Measurements from ENCODE around the gene PRKCE.

PRKCE gene

GRCh38 chr2:45651415-45652089 lies at the start of gene PRKCE:
Gene PRKCE (plus strand): TSS chr2:45651675.
- no peak for DNase-seq (ENCODE audit: low read depth)
- peak within 1 kb of the TSS; percentile 80 for H3K4me3 ChIP-seq (ENCODE audit: low read depth, low read length)

GRCh38 chr2:45602624-45603023 lies 48.9 kb upstream of the PRKCE start:
- DNase-seq (ENCODE audit: low read depth): no peak
- no peak overlapping the region for H3K4me3 ChIP-seq (ENCODE audit: low read depth, low read length)

DNA sequence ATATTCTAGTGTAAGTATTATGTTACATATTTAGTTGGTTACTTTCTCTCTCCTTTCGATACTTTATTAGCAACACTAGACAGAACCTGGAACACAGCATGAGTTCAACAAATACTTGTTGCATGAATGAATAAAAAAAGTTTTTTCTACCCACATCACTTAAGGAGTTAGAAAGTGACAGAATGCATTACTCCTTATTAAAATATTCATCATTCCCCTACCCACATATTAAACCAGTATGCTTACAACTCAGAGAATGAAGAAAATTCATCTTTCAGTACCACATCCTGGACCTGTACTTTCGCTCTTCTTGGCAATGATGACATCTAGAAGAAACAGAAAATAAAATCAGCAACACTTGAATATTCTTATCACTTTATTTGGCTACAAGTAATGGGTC lies 46.4 kb upstream of the PRKCE start:
- H3K4me3 ChIP-seq (ENCODE audit: low read depth, low read length): no peak overlapping the region
- no peak for DNase-seq (ENCODE audit: low read depth)

GRCh38 chr2:45606796-45607195 lies 44.7 kb upstream of the PRKCE start:
- no peak for DNase-seq (ENCODE audit: low read depth)
- H3K4me3 ChIP-seq (ENCODE audit: low read depth, low read length): no peak overlapping the region

DNA sequence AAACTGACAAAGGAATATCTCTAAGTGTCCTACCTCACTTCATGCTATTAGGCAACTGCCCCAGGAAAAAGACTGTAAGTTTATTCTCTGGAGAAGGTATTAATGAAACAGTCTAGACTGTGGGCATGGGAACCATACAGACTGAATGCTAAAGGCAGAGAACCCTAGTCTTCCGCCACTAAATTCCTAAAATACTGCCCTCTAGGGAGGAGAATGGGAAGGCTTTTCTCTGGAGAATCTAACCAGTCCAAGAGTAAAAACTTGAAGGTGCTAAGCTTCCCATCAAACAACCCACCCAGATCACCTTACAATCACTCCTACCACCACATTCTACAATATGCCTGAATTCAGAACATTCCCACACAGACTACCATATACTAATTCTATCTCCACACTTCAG lies 43.8 kb upstream of the PRKCE start:
- DNase-seq (ENCODE audit: low read depth): no peak
- no peak overlapping the region for H3K4me3 ChIP-seq (ENCODE audit: low read depth, low read length)

DNA sequence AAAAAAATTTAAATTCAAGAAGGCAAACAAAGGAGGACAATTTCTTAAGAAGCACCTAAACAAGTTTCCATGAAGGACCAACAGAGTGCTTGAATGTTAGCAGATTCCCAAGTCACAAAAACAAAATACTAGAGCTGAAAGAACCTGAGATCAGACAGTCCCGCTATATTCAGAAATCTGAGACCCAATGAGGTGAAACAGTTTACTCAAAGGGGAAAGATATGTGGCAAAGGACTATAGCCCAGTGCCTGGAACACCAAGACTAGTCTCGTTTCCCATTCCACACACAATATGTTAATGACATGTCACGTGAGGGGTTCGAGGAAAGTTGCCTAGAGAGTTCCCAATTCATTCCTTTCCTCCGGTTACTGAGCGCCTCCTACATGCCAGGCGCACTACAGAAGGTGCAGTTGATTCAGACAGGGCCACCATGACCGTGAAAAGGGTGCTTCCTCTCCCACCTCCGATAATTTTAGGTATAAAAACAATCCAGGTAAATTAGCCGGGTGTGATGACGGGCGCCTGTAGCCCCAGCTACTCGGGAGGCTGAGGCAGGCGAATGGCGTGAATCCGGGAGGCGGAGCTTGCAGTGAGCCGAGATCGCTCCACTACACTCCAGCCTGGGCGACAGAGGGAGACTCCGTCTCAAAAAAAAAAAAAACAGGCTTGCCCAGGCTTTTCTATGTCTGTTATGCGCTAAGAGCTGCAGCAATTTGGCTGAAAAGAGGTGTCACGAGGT lies 41.0 kb upstream of the PRKCE start:
- no peak for DNase-seq (ENCODE audit: low read depth)
- peak overlapping the region; percentile 65 for H3K4me3 ChIP-seq (ENCODE audit: low read depth, low read length)

GRCh38 chr2:45611020-45611859 lies 40.2 kb upstream of the PRKCE start, which contains the start of gene SRBD1:
Gene SRBD1 (minus strand): TSS chr2:45611267. CDS start chr2:45605441, 5,826 bp downstream.
- peak within 1 kb of the TSS; percentile 65 for H3K4me3 ChIP-seq (ENCODE audit: low read depth, low read length)
- peak; percentile 71 for DNase-seq (ENCODE audit: low read depth)

DNA sequence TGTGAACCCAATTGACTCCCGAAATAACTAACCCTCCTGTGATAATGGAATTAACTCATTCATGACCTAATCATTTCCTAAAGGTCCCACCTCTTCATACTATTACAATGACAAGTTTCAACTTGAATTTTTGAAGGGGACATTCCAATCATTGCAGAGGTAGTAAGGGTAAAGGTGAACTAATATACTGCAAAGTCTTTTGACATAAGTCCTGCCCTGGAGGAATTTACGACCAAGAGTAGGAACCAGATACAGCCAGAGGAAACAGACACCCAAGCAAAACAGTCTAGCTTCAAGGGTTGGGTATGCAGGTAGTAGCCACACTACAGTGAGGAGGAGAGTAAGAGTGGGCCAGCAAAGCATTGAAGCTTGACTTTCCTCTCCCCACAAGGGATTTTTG lies 39.2 kb upstream of the PRKCE start:
- H3K4me3 ChIP-seq (ENCODE audit: low read depth, low read length): no peak overlapping the region
- DNase-seq (ENCODE audit: low read depth): no peak

DNA sequence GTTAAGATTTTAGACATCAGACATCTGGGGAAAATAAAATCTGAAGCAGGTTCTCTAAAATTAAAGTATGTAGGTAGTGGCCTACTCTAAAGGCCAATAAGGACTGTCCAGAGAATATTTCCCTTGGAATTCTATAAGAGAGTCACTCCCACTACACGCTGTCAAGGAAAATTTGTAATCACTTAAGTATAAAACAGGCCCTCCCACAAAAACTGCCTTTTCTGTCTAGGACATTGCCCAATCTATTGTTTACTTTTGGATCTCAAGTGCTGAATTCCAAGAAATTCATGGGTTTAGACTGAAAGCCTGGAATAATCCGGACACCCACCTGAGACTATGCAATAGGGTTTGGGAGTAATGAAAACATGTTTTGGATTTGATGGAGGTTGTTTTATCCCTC lies 38.7 kb upstream of the PRKCE start:
- no peak for DNase-seq (ENCODE audit: low read depth)
- H3K4me3 ChIP-seq (ENCODE audit: low read depth, low read length): no peak overlapping the region

DNA sequence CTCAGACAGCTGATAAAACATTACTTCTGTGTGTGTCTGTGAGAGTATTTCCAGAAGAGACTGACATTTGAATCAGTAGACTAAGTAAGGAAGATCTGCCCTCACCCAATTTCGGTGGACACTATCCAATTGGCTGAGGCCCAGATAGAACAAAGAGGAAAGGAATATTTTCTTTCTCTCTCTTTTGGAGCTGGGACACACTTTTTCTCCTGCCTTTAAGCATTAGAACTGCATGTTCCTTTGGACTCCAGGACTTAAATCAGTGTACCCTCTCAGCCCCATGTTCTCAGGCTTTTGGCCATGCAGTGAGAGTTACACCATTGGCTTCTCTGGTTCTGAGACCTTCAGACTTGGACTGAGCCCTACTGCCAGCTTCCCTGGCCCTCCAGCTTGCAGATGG lies 37.1 kb upstream of the PRKCE start:
- no peak overlapping the region for H3K4me3 ChIP-seq (ENCODE audit: low read depth, low read length)
- no peak for DNase-seq (ENCODE audit: low read depth)

GRCh38 chr2:45614871-45615415 lies 36.5 kb upstream of the PRKCE start:
- no peak overlapping the region for H3K4me3 ChIP-seq (ENCODE audit: low read depth, low read length)
- no peak for DNase-seq (ENCODE audit: low read depth)

GRCh38 chr2:45616658-45617411 lies 34.6 kb upstream of the PRKCE start:
- DNase-seq (ENCODE audit: low read depth): no peak

GRCh38 chr2:45617496-45617895 lies 34.0 kb upstream of the PRKCE start:
- DNase-seq (ENCODE audit: low read depth): no peak
- H3K4me3 ChIP-seq (ENCODE audit: low read depth, low read length): no peak overlapping the region

More at GRCh38 chr2:45616658-45617411, 34.6 kb upstream of the PRKCE start:
- no peak overlapping the region for H3K4me3 ChIP-seq (ENCODE audit: low read depth, low read length)

- no peak for DNase-seq (ENCODE audit: low read depth)
- no peak overlapping the region for H3K4me3 ChIP-seq (ENCODE audit: low read depth, low read length)
Measured at GRCh38 chr2:45622336-45623075, 29.0 kb upstream of the PRKCE start.

DNA sequence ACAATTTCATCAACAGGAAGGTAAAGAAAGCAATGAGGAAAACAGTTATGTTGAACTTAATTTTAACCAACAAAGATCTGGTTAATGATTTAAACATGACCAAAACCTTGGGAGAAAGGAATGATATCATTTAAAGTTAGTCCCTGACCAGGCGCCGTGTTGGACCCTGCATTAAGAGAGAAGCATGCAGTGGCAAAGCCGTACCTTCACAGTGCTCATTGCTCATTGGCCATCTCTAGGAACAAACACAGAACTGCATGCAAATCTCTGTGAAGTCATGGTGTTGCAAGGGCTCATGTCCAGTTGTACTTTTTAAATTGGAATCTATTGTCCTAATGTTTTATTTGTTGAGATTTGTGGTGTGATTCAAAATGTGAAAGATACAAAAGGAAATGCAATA lies 28.4 kb upstream of the PRKCE start:
- DNase-seq (ENCODE audit: low read depth): no peak
- no peak overlapping the region for H3K4me3 ChIP-seq (ENCODE audit: low read depth, low read length)

GRCh38 chr2:45625824-45626223 lies 25.7 kb upstream of the PRKCE start:
- DNase-seq (ENCODE audit: low read depth): no peak
- H3K4me3 ChIP-seq (ENCODE audit: low read depth, low read length): no peak overlapping the region

DNA sequence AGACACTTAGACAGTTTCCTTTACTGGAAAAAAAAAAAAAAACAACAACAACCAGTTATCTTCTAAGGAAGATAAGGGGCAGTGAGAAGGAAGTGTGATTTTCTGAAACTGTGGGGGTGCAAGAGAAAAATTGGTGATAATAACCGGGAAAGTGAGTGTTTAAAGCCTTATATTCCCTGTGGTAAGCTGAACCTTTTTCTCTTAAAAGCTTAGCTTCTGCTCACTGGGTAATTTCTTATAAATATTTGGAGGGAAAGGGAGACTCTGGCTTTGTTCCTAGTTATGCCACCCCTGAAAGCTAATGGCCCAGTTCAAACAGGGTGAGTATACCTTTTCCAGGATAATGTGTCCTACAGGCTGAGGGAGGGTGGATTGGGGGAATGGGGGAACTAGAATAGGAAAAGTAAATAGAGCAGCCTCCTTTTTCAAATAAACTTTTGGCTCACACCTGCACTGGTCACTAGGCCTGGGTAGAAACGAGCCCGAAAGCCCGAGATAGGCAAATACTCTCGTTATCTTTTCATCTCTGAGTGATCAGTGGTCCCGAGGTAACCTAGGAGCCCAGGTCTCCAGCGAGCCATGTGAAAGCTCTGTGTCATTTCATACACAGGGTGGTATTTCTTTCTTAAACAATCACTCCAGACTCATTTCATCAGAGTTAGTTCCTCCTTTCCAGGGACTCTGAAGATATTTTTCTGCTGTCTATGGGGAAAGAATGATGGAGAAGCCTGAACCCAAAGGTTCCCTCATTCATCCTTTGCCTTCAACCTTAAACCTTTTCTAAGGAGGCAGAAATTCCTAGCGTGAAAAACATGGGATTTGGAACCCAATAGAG lies 24.9 kb upstream of the PRKCE start:
- DNase-seq (ENCODE audit: low read depth): no peak
- no peak overlapping the region for H3K4me3 ChIP-seq (ENCODE audit: low read depth, low read length)

DNA sequence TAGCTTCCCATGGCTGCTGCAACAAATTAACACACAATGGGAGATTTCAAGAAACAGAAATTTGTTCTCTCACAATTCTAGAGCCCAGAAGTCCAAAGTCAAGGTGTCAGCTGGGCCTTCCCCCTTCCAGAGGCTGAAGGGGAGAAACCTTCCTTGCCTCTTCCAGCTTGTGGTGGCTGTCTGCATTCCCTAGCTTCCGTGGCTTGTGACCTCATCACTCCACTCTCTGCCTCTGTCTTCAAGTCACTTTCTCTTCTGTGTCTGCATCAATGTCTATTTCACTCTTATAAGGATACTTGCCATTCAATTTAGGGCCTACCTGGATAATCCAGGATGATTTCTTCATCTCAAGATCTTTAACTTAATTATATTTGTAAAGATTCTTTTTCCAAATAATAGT lies 23.6 kb upstream of the PRKCE start:
- H3K4me3 ChIP-seq (ENCODE audit: low read depth, low read length): no peak overlapping the region
- no peak for DNase-seq (ENCODE audit: low read depth)
